HL-60 (cell line): ENCODE data around the gene BCL6.

Experiments
- GABPA ChIP-seq: IDR thresholded peaks from 2 replicates; pipeline ENCODE4 v1.6.1; 2012; ENCODE audit warnings: low read depth
- POLR2AphosphoS5 ChIP-seq: IDR thresholded peaks from 2 replicates; pipeline ENCODE4 v1.6.1; 2012; ENCODE audit warnings: low read depth
- SPI1 ChIP-seq: IDR thresholded peaks from 2 replicates; pipeline ENCODE4 v1.6.1; 2012; ENCODE audit warnings: low read depth, mild to moderate bottlenecking, borderline replicate concordance
- TF ChIP-seq, protein P1 (sequence below): IDR thresholded peaks from one replicate; pipeline ENCODE4 v1.5.1; 2011; ENCODE audit warnings: low read length, control low read depth, inconsistent platforms; ENCODE audit not compliant: insufficient read depth
- TF ChIP-seq, protein P2 (sequence below): IDR thresholded peaks from 2 replicates; pipeline ENCODE4 v1.6.1; 2012; ENCODE audit warnings: low read depth; ENCODE audit not compliant: insufficient replicate concordance

DNA sequence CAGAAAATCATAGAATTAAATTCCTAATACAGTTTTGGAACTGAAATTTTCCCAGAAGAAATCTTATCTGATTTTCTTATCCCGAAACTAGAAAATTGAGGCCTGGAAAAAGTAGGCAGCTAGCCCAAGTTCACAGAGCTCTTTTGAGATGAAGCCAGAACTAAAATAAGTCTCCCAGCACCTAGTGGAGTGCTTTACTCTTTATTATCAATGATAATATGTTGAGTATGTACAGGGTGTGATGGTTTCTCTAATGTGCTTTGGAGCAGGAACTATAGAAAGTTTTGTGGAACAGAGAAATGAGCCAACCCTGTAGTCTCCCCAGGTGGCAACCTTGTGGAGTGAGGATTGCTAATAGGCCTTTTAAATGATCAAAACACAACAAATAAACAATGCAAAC lies 30.3 kb upstream of the BCL6 start:
- TF ChIP-seq, protein P1, sequence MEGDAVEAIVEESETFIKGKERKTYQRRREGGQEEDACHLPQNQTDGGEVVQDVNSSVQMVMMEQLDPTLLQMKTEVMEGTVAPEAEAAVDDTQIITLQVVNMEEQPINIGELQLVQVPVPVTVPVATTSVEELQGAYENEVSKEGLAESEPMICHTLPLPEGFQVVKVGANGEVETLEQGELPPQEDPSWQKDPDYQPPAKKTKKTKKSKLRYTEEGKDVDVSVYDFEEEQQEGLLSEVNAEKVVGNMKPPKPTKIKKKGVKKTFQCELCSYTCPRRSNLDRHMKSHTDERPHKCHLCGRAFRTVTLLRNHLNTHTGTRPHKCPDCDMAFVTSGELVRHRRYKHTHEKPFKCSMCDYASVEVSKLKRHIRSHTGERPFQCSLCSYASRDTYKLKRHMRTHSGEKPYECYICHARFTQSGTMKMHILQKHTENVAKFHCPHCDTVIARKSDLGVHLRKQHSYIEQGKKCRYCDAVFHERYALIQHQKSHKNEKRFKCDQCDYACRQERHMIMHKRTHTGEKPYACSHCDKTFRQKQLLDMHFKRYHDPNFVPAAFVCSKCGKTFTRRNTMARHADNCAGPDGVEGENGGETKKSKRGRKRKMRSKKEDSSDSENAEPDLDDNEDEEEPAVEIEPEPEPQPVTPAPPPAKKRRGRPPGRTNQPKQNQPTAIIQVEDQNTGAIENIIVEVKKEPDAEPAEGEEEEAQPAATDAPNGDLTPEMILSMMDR, result no peak
- no peak for TF ChIP-seq GABPA
- no peak for TF ChIP-seq POLR2AphosphoS5
- TF ChIP-seq, protein P2, sequence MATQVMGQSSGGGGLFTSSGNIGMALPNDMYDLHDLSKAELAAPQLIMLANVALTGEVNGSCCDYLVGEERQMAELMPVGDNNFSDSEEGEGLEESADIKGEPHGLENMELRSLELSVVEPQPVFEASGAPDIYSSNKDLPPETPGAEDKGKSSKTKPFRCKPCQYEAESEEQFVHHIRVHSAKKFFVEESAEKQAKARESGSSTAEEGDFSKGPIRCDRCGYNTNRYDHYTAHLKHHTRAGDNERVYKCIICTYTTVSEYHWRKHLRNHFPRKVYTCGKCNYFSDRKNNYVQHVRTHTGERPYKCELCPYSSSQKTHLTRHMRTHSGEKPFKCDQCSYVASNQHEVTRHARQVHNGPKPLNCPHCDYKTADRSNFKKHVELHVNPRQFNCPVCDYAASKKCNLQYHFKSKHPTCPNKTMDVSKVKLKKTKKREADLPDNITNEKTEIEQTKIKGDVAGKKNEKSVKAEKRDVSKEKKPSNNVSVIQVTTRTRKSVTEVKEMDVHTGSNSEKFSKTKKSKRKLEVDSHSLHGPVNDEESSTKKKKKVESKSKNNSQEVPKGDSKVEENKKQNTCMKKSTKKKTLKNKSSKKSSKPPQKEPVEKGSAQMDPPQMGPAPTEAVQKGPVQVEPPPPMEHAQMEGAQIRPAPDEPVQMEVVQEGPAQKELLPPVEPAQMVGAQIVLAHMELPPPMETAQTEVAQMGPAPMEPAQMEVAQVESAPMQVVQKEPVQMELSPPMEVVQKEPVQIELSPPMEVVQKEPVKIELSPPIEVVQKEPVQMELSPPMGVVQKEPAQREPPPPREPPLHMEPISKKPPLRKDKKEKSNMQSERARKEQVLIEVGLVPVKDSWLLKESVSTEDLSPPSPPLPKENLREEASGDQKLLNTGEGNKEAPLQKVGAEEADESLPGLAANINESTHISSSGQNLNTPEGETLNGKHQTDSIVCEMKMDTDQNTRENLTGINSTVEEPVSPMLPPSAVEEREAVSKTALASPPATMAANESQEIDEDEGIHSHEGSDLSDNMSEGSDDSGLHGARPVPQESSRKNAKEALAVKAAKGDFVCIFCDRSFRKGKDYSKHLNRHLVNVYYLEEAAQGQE, result no peak
- TF ChIP-seq SPI1, result no peak
